Parietal lobe (tissue), 2 donors: Measurements from ENCODE around the gene DPEP2NB. TPM values are rescaled to one million over a fixed set of nuclear protein-coding genes. Genes with fewer than 3 reads are reported as not detected.

Experiments used
- small RNA-seq: library from RNA; depleted of rRNA; stranded (forward); fragments of <200 nt; gene quantifications from one replicate; pipeline ENCODE3, GENCODE V24; 2014; ENCODE audit warnings: low replicate concordance
- total RNA-seq: library from RNA; depleted of rRNA; stranded (reverse); fragments of >200 nt; gene quantifications from one replicate; pipeline ENCODE4 v1.2.3, GENCODE V29; 2014

Gene DPEP2NB, protein sequence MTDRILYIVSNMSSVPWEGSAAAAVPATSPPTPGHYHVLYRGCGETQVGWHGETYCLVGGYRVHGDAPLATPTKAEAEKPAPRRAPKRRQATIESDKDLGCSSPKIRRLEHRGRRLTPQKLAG
- total RNA-seq, result not detected

DNA sequence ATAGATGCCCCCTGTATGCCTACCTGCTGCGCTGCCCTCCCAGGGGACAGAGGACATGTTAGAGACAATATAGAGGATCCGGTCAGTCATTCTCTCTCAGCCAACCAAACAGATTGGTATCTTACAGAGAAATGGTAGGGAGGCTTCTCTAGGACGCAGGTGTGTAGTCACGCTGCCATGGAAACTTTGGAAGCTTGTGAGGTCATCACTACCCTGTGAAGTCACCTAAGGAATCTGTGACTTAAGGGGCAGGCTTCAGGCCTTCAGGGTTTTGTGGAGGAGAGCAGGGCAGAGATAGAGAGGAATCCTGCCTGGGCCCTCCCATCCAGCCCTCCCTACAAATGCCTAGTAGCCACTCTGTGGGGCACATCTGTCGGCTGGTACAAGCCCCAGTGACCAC lies at the start of gene DPEP2NB:
Gene DPEP2NB, minus strand, starts transcription at position 231 of the 400 bp plus-strand sequence. Its CDS starts 141 bp downstream, at position 90.

DNA sequence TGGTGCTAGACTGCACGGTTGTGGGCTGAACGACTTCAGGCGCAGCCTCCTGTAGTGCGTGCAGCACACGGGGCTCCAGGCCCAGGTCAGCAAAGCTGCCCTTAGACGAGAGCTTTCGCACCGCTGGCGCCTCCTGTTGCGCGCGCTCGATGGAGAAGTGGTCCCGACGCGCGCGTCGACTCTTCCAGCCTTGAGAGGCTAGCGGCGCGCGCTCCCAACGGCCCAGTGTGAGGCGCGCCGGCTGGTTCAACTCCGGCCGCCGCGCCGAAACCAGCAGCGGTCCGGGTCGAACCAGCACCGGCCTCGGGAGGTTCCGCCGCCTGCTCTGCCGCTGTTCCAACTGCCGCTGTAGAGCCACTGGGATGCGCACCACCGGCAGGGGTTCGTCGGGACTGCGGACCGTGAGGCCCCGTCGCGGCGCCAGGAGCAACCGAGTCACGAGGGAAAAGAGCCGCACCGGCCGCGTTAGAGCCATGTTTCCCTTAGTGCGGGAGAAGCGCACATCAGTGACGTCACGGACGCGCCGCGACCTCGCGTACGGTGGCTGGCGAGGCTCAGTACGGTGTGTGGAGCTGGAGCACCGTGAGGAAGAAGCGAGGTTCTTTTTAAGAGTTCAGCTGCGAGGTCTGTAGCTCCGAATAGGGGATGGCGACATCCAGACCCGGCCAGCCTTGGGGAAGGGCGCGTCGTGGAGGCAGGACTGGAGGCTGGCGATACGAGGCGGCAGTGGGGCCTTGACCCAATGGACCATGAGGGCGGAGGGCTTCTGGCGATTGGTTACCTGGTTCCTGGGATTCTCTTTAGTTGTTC lies 7.2 kb upstream of the DPEP2NB start, which contains the start of the genes DDX28 and DUS2:
Gene DDX28, minus strand, starts transcription at position 505 of the 810 bp plus-strand sequence. Its CDS starts 30 bp downstream, at position 475.
Gene DUS2, plus strand, starts transcription at position 557 of the 810 bp plus-strand sequence. CDS start 14,740 bp downstream, outside the sequence.

DNA sequence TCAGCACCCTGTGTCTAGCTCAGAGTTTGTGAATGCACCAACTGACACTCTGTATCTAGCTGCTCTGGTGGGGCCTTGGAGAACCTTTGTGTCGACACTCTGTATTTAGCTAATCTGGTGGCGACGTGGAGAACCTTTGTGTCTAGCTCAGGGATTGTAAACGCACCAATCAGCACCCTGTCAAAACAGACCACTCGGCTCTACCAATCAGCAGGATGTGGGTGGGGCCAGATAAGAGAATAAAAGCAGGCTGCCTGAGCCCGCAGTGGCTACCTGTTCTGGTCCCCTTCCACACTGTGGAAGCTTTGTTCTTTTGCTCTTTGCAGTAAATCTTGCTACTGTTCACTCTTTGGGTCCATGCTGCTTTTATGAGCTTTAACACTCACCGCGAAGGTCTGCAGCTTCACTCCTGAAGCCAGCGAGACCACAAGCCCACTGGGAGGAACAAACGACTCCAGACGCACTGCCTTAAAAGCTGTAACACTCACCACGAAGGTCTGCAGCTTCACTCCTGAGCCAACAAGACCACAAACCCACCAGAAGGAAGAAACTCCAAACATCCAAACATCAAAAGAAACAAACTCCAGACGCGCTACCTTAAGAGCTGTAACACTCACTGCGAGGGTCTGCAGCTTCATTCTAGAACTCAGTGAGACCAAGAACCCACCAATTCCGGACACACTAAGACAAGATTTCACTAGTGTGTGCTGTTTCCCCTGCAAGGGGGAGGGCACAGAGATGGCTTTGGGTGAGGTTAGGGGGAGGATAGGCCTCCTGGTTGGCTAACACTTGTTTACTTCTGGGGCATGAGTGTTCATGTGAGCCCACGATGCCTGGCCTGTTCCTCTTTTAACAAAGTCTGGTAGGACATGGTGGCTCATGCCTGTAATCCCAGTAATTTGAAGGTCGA lies 16.7 kb downstream of the DPEP2NB start, which contains the start of gene DPEP2:
Gene DPEP2, minus strand, starts transcription at position 706 of the 910 bp plus-strand sequence. CDS start 6,272 bp downstream, outside the sequence.

DNA sequence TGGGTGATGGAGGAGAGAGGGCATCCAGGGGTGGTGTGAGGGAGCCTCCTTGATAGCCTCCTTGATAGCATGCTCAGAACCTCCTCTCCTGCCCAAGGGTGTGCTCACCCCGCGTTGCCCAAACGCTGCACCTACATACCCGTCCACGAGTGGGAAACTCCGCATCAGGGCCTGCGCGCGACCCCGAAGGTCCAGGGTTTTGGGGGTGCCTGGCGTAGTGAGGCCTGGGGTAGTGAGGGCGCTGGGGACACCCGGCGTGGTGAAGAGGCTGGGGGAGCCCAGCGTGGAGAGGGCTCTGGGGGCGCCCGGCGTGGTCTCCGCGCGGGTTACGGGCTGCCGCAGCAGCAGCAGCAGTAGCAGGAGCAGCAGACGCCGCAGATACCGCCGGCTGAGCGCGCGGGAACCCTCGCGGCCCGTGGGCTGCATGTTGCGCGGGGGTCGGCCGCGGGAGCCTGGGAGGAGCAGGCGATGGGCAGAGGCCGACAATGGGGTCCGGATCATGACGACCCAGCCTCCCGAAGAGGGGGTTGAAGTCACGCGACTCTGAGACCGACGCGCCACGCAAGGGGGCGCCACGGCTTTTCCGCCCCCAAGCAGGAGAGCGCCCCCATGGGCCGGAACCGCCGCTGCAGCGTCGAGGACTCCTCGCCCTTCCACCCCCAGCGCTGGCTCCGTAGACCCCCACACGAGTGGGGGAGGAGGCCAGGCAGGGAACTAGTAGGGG lies 35.6 kb downstream of the DPEP2NB start, which contains the start of gene DPEP3:
Gene DPEP3, minus strand, starts transcription at position 545 of the 724 bp plus-strand sequence. Its CDS starts 119 bp downstream, at position 426.

DNA sequence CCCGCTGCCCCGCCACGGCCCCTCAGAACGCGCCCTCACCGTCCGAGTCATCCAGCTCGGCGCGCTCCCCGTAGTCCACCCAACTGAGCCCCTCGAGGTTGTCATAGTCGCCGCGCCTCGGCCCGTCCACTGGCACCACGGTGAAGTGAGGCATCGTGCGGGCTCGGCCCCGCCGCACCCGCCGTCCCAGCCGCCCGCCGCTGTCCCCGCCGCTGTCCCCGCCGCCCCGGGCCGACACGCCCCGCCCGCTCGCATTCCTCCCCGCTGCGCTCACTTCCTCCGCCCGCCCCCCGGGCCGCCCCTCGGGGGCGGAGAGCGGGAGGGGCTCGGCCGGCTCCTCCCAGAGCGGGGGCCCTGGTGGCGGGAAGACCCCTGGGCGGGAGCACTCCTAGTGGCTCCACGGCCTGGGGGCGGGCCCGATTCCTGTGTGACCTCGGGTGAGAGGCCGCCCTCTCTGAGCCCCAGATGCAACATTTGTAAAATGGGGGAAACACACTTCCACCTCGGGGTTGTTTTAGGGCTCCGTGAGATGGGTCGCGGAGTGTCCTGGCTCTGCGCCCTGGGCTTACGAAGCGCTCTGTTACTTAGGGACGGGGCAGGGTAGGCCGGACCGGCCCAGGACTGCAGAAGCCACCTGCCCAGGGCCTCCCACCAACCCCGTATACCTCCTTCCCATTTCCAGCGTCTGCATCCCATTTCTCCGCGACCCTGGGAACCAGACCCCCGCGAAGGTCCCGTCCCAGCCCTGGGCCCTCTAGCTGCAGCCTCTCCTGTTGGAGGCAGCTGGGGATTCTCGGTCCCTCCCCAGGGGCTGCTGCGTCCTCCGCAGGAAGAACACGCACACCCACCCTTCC lies 47.1 kb downstream of the DPEP2NB start, which contains the start of gene SLC12A4:
Gene SLC12A4, minus strand, starts transcription at position 238 of the 854 bp plus-strand sequence. Its CDS starts 84 bp downstream, at position 154.

Small RNA genes lying within 50 kb of the gene (small RNA-seq; reads per million reads assigned to genes)
- not detected for gene RNU6-359P

Other genes with a start within 250 kb of the DPEP2NB start
- gene RANBP10, start 209.4 kb downstream of the DPEP2NB start, total RNA-seq, result 16.0 TPM
- gene TSNAXIP1, start 209.0 kb downstream of the DPEP2NB start, total RNA-seq, result 6.3 TPM
- gene THAP11, start 173.6 kb downstream of the DPEP2NB start, total RNA-seq, result 25.7 TPM
- 110 TPM for gene NUTF2, start 169.0 kb downstream of the DPEP2NB start, total RNA-seq
- gene CENPT, start 168.2 kb downstream of the DPEP2NB start, total RNA-seq, result 49.1 TPM
- 67.0 TPM for gene EDC4, start 142.9 kb downstream of the DPEP2NB start, total RNA-seq
- not detected for gene NRN1L, start 131.0 kb downstream of the DPEP2NB start, total RNA-seq
- 21.3 TPM for gene PSKH1, start 122.7 kb downstream of the DPEP2NB start, total RNA-seq
- gene CTRL, start 84.0 kb downstream of the DPEP2NB start, total RNA-seq, result 4.7 TPM
- gene PSMB10, start 79.1 kb downstream of the DPEP2NB start, total RNA-seq, result 11.6 TPM
- 1.3 TPM for gene LCAT, start 71.8 kb downstream of the DPEP2NB start, total RNA-seq
- gene SLC12A4, start 47.3 kb downstream of the DPEP2NB start, total RNA-seq, result 13.5 TPM
- not detected for gene DPEP3, start 35.4 kb downstream of the DPEP2NB start, total RNA-seq
- not detected for gene DPEP2, start 16.4 kb downstream of the DPEP2NB start, total RNA-seq
- gene DDX28, start 7.3 kb upstream of the DPEP2NB start, total RNA-seq, result 8.8 TPM
- 15.7 TPM for gene DUS2, start 7.4 kb upstream of the DPEP2NB start, total RNA-seq
- 26.6 TPM for gene NFATC3, start 69.5 kb upstream of the DPEP2NB start, total RNA-seq
- not detected for gene ESRP2, start 220.2 kb upstream of the DPEP2NB start, total RNA-seq
- 17.8 TPM for gene PLA2G15, start 229.5 kb upstream of the DPEP2NB start, total RNA-seq
- gene SLC7A6, start 248.6 kb upstream of the DPEP2NB start, total RNA-seq, result 46.3 TPM